ENCODE data around the gene FRMD4A.
"Not testable (repeated sequence)": the region's sequence is repeated elsewhere in the genome, so short reads cannot be mapped to it uniquely, and the experiment has no call there.

FRMD4A gene

GRCh38 chr10:14052931-14053330 lies 277.8 kb downstream of the FRMD4A start:
- DNase-seq (ENCODE audit: low spot score) = no peak

GRCh38 chr10:14050598-14050997 lies 280.1 kb downstream of the FRMD4A start:
- DNase-seq (ENCODE audit: low spot score) = no peak

GRCh38 chr10:14048930-14049613 lies 281.7 kb downstream of the FRMD4A start:
- DNase-seq (ENCODE audit: low spot score) = no peak

GRCh38 chr10:14047431-14047830 lies 283.3 kb downstream of the FRMD4A start:
- no peak for DNase-seq (ENCODE audit: low spot score)

GRCh38 chr10:14042051-14042450 lies 288.7 kb downstream of the FRMD4A start:
- not testable (repeated sequence) for DNase-seq (ENCODE audit: low spot score)

- no peak for DNase-seq (ENCODE audit: low spot score)
These were observed 289.7 kb downstream of the FRMD4A start for GRCh38 chr10:14040787-14041631.

- peak; percentile 79 for DNase-seq (ENCODE audit: low spot score)
These were observed 290.6 kb downstream of the FRMD4A start for GRCh38 chr10:14039968-14040668.

DNA sequence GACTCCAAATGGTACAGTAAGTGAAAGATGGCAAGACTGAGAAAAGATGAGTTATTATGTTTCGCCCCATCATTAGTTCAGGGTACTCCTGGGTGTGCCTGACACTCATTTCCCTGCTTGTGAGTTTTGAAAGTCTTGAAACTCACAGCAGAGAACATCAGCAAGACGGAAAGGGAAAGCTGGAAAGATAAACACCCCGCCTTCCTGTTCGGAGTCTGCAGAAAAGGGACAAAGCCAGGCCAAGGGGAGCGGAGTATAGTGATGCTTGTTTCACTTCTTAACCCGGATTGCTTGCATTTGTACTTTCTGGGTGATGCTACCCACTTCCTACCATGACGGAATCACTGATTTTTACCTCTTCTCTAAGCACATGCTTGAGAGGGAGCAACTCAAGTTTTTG lies 294.5 kb downstream of the FRMD4A start:
- DNase-seq (ENCODE audit: low spot score) = no peak

- DNase-seq (ENCODE audit: low spot score) = no peak
These were observed 295.2 kb downstream of the FRMD4A start for GRCh38 chr10:14035506-14035905.

GRCh38 chr10:14032406-14032998 lies 298.2 kb downstream of the FRMD4A start:
- no peak for DNase-seq (ENCODE audit: low spot score)

DNA sequence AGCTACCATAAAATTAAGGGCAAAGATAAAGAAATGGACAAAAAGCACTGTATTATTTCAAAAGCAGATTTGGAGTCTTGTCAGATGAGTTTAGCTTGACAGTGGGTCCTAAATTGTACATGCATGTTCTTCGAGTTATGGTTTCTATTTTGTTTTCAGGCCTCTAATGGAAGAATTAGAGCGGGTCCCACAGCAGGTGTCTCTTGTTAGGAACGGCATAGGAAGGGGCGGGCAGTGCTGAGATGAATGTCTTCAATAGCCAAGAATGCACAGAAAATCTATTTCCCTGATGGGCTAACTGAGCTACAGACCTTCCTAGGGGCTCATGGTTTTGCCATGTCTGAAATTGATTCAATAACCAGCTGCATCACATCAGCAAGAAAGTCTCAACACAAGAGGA lies 304.4 kb downstream of the FRMD4A start:
- no peak for DNase-seq (ENCODE audit: low spot score)

DNA sequence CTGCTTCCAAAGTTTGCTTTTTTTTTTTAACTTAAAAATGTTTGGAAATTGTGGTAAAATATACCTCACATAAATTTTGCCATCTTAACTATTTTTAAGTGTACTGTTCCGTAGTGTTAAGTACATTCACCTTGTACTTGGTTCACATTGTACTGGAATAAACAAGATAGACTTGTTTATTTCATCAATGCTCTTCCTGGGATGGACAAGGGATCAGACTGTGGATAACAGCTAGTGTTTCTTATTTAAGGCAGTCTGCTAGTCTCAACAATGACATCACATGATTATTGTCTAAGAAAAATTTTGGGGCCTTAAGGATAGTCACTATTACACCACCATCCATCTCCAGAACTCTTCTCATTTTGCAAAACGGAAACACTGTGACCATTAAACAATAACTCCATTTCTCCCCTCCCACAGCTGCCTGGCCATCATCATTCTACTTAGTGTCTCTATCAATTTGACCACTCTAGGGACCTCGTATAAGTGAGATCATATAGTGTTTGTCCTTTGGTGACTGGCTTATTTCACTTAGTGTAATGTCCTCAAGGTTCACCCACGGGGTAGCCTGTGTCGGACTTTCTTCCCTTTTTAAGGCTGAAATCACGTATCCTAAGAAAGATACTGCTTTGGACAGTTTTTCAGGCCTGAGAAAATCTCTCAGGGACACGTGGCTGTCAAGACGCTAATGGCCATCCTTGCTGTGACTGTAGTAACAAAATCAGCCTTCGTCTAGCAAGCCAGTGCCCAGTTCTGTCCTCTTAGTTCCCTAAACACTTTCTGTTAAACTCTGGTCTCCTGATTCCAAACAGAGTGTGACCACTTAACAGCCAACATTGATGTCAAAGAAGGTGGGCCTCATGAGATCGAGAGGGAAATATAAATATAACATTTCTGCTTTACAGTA lies 305.2 kb downstream of the FRMD4A start:
- DNase-seq (ENCODE audit: low spot score) = no peak

DNA sequence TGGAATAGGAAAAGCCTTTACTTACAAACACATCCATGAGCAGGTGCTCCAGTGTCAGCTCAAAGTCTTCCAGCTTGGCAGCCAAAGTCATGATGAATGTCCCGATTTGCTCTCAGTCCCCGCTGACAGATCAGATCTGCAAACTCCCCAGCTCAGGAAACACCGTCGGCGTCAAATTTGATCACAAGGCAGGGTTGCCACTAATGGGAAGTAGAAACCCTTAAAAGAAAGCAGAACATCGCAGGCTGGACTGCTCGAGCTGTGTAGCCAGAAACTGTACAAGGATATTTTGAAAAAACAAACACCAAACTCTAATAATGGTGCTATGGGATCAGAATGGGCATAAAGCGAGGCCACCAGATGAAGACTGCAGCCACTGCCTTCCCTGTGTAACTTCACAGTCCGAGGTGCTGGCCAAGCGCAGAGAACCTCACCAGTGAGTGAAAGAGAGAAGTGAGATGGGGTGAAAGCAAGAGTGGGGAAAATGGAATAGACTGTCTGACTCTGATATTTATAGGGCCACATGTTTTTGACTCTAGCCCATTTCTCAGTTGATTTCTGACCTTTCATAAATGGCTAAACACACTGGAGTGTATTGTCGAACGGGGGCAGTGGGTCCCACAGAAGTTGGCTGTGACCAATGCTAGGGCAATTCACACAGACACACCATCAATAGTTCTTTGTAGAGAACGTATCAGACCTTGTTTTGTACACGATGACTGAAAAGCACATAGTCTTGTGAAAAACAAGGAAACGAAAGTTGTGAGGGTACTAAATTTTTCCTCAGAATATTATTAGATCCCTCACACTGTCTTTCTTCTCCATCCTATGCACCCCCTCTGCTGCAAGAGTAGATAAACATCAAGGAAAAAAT lies 306.2 kb downstream of the FRMD4A start:
- DNase-seq (ENCODE audit: low spot score) = no peak

- no peak for DNase-seq (ENCODE audit: low spot score)
These were observed 306.9 kb downstream of the FRMD4A start for GRCh38 chr10:14023673-14024328.

DNA sequence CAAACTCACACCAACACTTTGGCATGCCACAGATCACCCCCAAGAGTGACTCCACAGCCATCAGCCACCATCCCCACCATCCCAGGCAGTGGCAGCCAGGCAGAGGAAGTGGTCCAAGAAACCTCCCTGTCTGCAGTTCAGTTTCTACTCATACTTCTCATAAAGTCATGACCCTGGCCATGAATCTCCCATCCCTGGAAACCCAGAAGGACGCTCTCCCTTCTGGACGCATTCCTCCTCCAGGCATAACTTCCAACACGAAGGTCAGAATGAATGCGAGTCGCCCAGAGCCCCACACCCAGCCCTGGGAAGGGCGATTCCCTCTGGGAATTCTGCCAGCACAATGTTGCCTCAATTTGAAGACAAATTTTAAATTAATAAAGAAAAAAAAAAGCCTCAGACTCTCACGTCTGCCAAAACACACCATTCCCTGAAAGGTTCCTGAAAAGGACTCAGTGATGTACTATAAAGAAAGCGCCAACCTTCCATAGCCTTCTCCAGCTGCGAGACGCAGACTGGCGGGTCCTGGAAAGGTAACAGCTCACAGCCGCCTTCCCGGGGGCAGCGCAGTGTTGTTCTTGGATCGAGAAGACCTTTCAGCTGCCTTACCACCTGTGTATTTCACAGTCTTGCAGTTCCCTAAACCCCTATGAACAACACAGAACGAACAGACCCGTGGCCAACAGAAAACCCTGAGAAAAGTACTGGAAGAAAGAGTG lies 307.6 kb downstream of the FRMD4A start:
- no peak for DNase-seq (ENCODE audit: low spot score)

- DNase-seq (ENCODE audit: low spot score) = no peak
These were observed 308.7 kb downstream of the FRMD4A start for GRCh38 chr10:14022052-14022451.

GRCh38 chr10:14020037-14020664 lies 310.6 kb downstream of the FRMD4A start:
- DNase-seq (ENCODE audit: low spot score) = no peak

DNA sequence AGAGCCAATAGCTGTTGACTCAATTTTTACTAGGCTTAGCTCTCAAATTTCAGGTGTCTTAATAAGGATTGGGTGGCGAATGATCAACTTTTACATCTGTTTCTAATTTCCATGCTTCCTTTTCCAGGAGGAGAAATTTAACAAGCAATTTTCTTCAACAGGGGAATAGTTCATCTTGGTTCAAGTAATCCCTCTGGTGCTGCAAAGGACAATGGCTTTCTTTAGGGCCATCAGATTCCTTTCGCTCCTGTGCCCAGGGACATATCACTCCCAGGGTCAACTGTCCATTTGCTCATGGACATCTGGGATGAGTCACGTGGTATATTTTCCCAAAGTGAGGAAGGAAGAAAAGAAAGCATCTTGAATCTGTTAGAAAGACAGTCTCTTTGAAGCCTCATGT lies 313.3 kb downstream of the FRMD4A start:
- peak; percentile 17 for DNase-seq (ENCODE audit: low spot score)

DNA sequence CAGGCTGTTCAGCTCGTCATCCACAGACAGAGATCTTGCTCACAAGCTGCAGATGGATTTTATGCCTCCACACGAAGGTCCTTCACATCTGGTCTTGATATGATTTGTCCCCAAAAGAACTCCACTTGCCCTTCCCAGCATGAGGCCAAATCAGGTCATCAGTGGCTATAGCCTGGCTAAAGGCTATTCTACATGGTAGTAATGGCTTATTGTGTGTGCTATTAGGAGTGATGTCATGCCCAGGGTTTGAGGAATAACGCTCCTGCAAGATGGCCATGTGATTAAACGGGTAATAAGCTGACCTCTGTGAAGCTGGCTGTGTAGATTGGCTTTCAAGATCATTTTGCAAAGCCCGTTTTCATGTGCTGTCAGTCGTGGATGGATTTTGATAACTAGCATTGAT lies 313.8 kb downstream of the FRMD4A start:
- DNase-seq (ENCODE audit: low spot score) = no peak
